ENCODE measurements around the gene FRMD4A.

- no peak for TF ChIP-seq CTCF (IDR thresholded peaks at IDR 0.05; ENCODE audit: low read depth, low read length, poor library complexity, severe bottlenecking)
- TF ChIP-seq EZH2phosphoT487 (IDR thresholded peaks at IDR 0.05; ENCODE audit: borderline replicate concordance, low read length) = no peak
These were observed 644.4 kb downstream of the FRMD4A start for GRCh38 chr10:13686331-13686752.
